HepG2 (cell line): ENCODE data around the gene SIRPB1. TPM values are rescaled to one million over a fixed set of nuclear protein-coding genes. Genes with fewer than 3 reads are reported as not detected.

Experiments used
- ATAC-seq: fragments of 200-7000 bp; cut with Tn5 transposase; 3 replicates; pipeline ENCODE4 v1.9.1; 2020; ENCODE audit warnings: mild to moderate bottlenecking, moderate library complexity
- BruUV-seq: library from RNA; stranded (reverse); fragments of 400-500 nt; replicated peaks from 2 replicates; lab custom pipeline; 2021; lab: Mats Ljungman, UMichigan
- CTCF ChIA-PET: fragments of 300-600 bp; formaldehyde crosslinking; extraction: SDS; loops from one replicate; lab custom pipeline; 2021; ENCODE audit warnings: low total read pairs, inconsistent platforms, low intra/inter-chr PET ratio; lab: Yijun Ruan, JAX
- POLR2A ChIA-PET: fragments of 350-600 bp; sonication (Branson Sonifier 250); formaldehyde crosslinking; loops from one replicate; lab custom pipeline; 2020; ENCODE audit warnings: antibody characterized with exemption, inconsistent platforms; lab: Yijun Ruan, JAX
- DNase-seq: peaks from one replicate; pipeline ENCODE4 v3.0.0-alpha.2; 2015; ENCODE audit warnings: low spot score
- FAIRE-seq: peaks from 3 replicates; lab custom pipeline; 2011; peaks lifted over from hg19 to GRCh38; lab: Jason Lieb, UNC
- H2AFZ ChIP-seq: one replicate; pipeline ENCODE4 v1.6.1; 2011; ENCODE audit warnings: low read length, inconsistent platforms
- H3K27ac ChIP-seq: fragments of 300-600 bp; 3 replicates; pipeline ENCODE4 v1.8.0; 2011; ENCODE audit warnings: mixed run types, mild to moderate bottlenecking, mixed read lengths, low read length, inconsistent platforms; ENCODE audit not compliant: insufficient read depth; ENCODE audit errors: extremely low read length
- H3K27me3 ChIP-seq, 2 experiments: fragments of 200-600 bp in 1 of 2; 2 replicates in 1 of 2; 3 replicates in 1 of 2; pipeline versions ENCODE4 v1.6.0 to v1.8.0; 2011; ENCODE audit warnings: low read length in 2 of 2, mild to moderate bottlenecking in 2 of 2, moderate library complexity in 2 of 2, inconsistent platforms in 1 of 2; ENCODE audit not compliant: insufficient read depth in 2 of 2, control insufficient read depth in 1 of 2
- H3K36me3 ChIP-seq, 2 experiments: fragments of 200-600 bp in 1 of 2; replicated peaks in 1 of 2; 2 replicates in 1 of 2; 3 replicates in 1 of 2; pipeline versions ENCODE4 v1.5.1 to v1.8.0; 2011; ENCODE audit warnings: low read length in 2 of 2, inconsistent platforms in 1 of 2; ENCODE audit not compliant: insufficient read depth in 2 of 2, control insufficient read depth in 1 of 2
- H3K4me1 ChIP-seq: 2 replicates; pipeline ENCODE4 v1.5.1; 2012; ENCODE audit warnings: low read length, inconsistent platforms; ENCODE audit not compliant: insufficient read depth
- H3K4me2 ChIP-seq: 2 replicates; pipeline ENCODE4 v1.6.0; 2011; ENCODE audit warnings: low read depth, low read length, inconsistent platforms
- H3K4me3 ChIP-seq, 3 experiments: fragments of 200-600 bp in 1 of 3; sonication (generic), shearing (Covaris generic) in 1 of 3; replicated peaks in 1 of 3; 2 replicates each; pipeline ENCODE4 v1.5.1; 2011 to 2016; ENCODE audit warnings: low read length in 3 of 3, inconsistent platforms in 2 of 3, low read depth in 2 of 3, mild to moderate bottlenecking in 2 of 3, control low read depth in 1 of 3, mixed read lengths in 1 of 3; ENCODE audit not compliant: insufficient read depth in 1 of 3
- H3K79me2 ChIP-seq: one replicate; pipeline ENCODE4 v1.6.1; 2011; ENCODE audit warnings: low read length, inconsistent platforms; ENCODE audit not compliant: insufficient read depth
- H3K9ac ChIP-seq: 2 replicates; pipeline ENCODE4 v1.6.0; 2011; ENCODE audit warnings: mild to moderate bottlenecking, low read depth, low read length, inconsistent platforms; ENCODE audit not compliant: insufficient read depth
- H3K9me3 ChIP-seq: 2 replicates; pipeline ENCODE4 v1.5.1; 2012; ENCODE audit warnings: mild to moderate bottlenecking, low read length
- H4K20me1 ChIP-seq: 2 replicates; pipeline ENCODE4 v1.6.0; 2011; ENCODE audit warnings: inconsistent platforms, mild to moderate bottlenecking, low read length, moderate library complexity; ENCODE audit not compliant: insufficient read depth
- CEBPG ChIP-seq: IDR thresholded peaks from 2 replicates; pipeline ENCODE4 v1.6.1; 2016
- ZKSCAN1 ChIP-seq: fragments of 150-350 bp; IDR thresholded peaks from 2 replicates; pipeline ENCODE4 v1.6.1; 2014; ENCODE audit warnings: low read length
- ZNF468 ChIP-seq: sonication (generic); formaldehyde crosslinking; IDR thresholded peaks from 2 replicates; pipeline ENCODE4 v1.8.0; 2022; ENCODE audit warnings: mild to moderate bottlenecking, moderate library complexity, missing genetic modification reagents
- ZNF616 ChIP-seq: sonication (generic); formaldehyde crosslinking; IDR thresholded peaks from 2 replicates; pipeline ENCODE4 v1.5.0; 2020; ENCODE audit warnings: low read depth, mild to moderate bottlenecking, missing genetic modification reagents
- ZNF7 ChIP-seq: IDR thresholded peaks from 2 replicates; pipeline ENCODE4 v1.6.1; 2016; ENCODE audit warnings: missing biosample characterization, missing genetic modification reagents
- WGBS: methylation state at CpG from one replicate; pipeline ENCODE4 v1.1.6; 2017; ENCODE audit warnings: low lambda C conversion rate; 5-methylcytosine and 5-hydroxymethylcytosine counted together
- in situ Hi-C: cut with HindIII; loops from 2 replicates; pipeline ENCODE4 v1.10.0; 2017; ENCODE audit warnings: low pct_unique_long_range_greater_than_20kb; ENCODE audit not compliant: extremely low pct_ligation_motif_present
- intact Hi-C: fragments of 100-400 bp; cut with micrococcal nuclease; formaldehyde crosslinking; loops from one replicate; pipeline ENCODE4 v1.10.0; 2022; ENCODE audit not compliant: unreplicated experiment
- polyA plus RNA-seq, 8 experiments: library from polyadenylated mRNA; depleted of rRNA in 3 of 8; stranded (reverse) in 7 of 8; unstranded in 1 of 8; fragments of >200 nt; fragmentation: Illumina TruSeq in 4 of 8; extraction: Trizol in 4 of 8; gene quantifications; 2 replicates each; pipeline versions ENCODE4 v1.2.1 to v1.2.3, GENCODE V29; 2011 to 2016; ENCODE audit warnings: low read depth in 4 of 8, missing spikeins in 1 of 8, mixed read lengths in 1 of 8; ENCODE audit not compliant: insufficient read depth in 1 of 8
- total RNA-seq, 5 experiments: library from RNA; depleted of rRNA; stranded (reverse); fragments of >200 nt; fragmentation: Illumina TruSeq; extraction: Trizol; gene quantifications; 2 replicates each; pipeline ENCODE4 v1.2.3, GENCODE V29; 2016; ENCODE audit warnings: low read depth in 1 of 5
- TF ChIP-seq, protein P1 (sequence below): IDR thresholded peaks from 2 replicates; pipeline ENCODE4 v1.6.1; 2016; ENCODE audit warnings: low read depth
- TF ChIP-seq, protein P2 (sequence below): sonication (generic); formaldehyde crosslinking; IDR thresholded peaks from 2 replicates; pipeline ENCODE4 v1.5.0; 2020; ENCODE audit warnings: mild to moderate bottlenecking, missing genetic modification reagents, borderline replicate concordance
- TF ChIP-seq, protein P3 (sequence below): IDR thresholded peaks from 2 replicates; pipeline ENCODE4 v1.4.0; 2020; ENCODE audit warnings: mild to moderate bottlenecking, missing genetic modification reagents

Gene SIRPB1
- total and polyA plus RNA-seq, 2 of the 13 experiments (the other 11 are each of a cell fraction or from before 2014, with no cell fraction given): 0.41 to 1.4 TPM

DNA sequence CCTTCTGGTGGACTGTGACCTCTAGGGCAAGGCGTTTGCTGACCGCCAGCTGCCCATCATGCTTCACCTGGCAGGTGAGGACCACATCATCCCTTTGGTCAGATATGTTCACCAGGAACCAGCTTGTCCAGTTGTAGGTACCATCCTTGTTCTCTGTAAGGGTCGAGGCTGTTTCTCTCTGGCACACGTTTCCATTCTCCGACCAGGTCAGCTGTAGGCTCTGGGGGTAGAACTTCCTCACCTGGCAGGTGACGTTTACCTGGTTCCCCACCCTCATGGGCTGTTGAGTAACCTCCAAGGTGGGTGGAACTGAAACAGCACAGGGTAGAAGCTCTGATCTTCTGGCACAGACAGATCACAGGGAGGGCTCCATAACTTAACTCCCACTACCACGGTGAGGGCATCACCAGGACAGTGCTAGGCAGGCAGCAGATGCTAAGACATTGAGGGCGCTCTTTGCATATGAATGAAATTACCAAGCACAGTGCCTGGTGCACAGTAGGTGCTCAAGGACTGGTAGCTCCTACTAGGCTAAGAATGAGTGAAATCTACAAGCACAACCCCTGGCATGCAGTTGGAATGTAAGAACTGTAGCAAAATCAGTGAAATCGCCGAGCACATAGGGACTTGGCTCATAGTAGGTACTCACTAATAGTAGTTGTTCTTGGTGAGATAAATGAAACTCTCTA is 15.6 kb upstream of the SIRPB1 start:
- H3K4me2 ChIP-seq: no peak overlapping the region
- H4K20me1 ChIP-seq: no peaks in the 10 kb centered on the region
- 0 out of 2 replicates have a peak, but pooled peaks have one; percentile 60 for TF ChIP-seq ZKSCAN1
- TF ChIP-seq, protein P1, sequence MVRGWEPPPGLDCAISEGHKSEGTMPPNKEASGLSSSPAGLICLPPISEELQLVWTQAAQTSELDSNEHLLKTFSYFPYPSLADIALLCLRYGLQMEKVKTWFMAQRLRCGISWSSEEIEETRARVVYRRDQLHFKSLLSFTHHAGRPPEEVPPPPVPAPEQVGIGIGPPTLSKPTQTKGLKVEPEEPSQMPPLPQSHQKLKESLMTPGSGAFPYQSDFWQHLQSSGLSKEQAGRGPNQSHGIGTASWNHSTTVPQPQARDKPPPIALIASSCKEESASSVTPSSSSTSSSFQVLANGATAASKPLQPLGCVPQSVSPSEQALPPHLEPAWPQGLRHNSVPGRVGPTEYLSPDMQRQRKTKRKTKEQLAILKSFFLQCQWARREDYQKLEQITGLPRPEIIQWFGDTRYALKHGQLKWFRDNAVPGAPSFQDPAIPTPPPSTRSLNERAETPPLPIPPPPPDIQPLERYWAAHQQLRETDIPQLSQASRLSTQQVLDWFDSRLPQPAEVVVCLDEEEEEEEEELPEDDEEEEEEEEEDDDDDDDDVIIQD: no peak
- WGBS: 52% methylated on average over 10 of the region's 10 CpGs
- POLR2A ChIA-PET: no interaction called here
- no peak for FAIRE-seq
- H3K9ac ChIP-seq: no peak overlapping the region
- intact Hi-C loops (no loop called here), in situ Hi-C loops (no loop called here)
- no peak overlapping the region for H3K4me3 ChIP-seq
- CTCF ChIA-PET: no interaction called here
- no peaks in the 10 kb centered on the region for H3K9me3 ChIP-seq
- H3K4me1 ChIP-seq: peaks cover 41% of the 10 kb centered on the region
- H3K27me3 ChIP-seq: no peaks in the 10 kb centered on the region
- no TSS peak for BruUV-seq
- no peak for ATAC-seq
- H3K27ac ChIP-seq: no peak overlapping the region
- H3K36me3 ChIP-seq: no peaks in the 10 kb centered on the region
- DNase-seq: no peak
- no peaks in the 10 kb centered on the region for H3K79me2 ChIP-seq
- no peak overlapping the region for H2AFZ ChIP-seq

DNA sequence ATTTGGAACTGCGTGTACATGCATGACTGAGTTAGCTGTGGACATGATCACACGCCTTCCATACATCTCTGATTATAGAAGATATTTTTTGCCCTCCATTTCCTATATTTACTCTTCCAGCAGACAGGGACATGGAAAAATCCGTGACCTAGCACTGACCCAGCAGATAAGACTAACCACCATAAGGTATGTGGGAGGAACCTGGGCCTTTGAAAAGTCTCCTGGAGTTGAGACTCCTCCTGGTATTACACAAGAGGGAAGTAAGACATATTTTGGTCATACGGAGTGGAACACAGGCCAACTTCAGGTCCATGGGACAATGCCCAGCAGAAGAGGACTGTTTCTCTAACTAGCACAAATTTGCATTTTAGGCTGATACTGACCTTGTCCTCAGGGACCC is 13.7 kb upstream of the SIRPB1 start:
- peaks cover 41% of the 10 kb centered on the region for H3K4me1 ChIP-seq
- peak; percentile 66 for DNase-seq
- intact Hi-C loops: no loop called here
- H3K4me3 ChIP-seq: no peak overlapping the region
- H3K9ac ChIP-seq: no peak overlapping the region
- no TSS peak for BruUV-seq
- ATAC-seq: no peak
- no peaks in the 10 kb centered on the region for H4K20me1 ChIP-seq
- no peaks in the 10 kb centered on the region; a peak in 2 of 5 replicates for H3K27me3 ChIP-seq
- ChIA-PET POLR2A (no interaction called here), CTCF (no interaction called here)
- H2AFZ ChIP-seq: no peak overlapping the region
- FAIRE-seq: no peak
- 28% methylated on average over 4 of the region's 4 CpGs for WGBS
- in situ Hi-C loops: no loop called here
- peak overlapping the region; percentile 1; the same call in 1 of the 2 replicates for H3K4me2 ChIP-seq
- H3K27ac ChIP-seq: no peak overlapping the region
- no peaks in the 10 kb centered on the region for H3K36me3 ChIP-seq
- no peaks in the 10 kb centered on the region for H3K79me2 ChIP-seq
- H3K9me3 ChIP-seq: no peaks in the 10 kb centered on the region
- TF ChIP-seq, protein P2, sequence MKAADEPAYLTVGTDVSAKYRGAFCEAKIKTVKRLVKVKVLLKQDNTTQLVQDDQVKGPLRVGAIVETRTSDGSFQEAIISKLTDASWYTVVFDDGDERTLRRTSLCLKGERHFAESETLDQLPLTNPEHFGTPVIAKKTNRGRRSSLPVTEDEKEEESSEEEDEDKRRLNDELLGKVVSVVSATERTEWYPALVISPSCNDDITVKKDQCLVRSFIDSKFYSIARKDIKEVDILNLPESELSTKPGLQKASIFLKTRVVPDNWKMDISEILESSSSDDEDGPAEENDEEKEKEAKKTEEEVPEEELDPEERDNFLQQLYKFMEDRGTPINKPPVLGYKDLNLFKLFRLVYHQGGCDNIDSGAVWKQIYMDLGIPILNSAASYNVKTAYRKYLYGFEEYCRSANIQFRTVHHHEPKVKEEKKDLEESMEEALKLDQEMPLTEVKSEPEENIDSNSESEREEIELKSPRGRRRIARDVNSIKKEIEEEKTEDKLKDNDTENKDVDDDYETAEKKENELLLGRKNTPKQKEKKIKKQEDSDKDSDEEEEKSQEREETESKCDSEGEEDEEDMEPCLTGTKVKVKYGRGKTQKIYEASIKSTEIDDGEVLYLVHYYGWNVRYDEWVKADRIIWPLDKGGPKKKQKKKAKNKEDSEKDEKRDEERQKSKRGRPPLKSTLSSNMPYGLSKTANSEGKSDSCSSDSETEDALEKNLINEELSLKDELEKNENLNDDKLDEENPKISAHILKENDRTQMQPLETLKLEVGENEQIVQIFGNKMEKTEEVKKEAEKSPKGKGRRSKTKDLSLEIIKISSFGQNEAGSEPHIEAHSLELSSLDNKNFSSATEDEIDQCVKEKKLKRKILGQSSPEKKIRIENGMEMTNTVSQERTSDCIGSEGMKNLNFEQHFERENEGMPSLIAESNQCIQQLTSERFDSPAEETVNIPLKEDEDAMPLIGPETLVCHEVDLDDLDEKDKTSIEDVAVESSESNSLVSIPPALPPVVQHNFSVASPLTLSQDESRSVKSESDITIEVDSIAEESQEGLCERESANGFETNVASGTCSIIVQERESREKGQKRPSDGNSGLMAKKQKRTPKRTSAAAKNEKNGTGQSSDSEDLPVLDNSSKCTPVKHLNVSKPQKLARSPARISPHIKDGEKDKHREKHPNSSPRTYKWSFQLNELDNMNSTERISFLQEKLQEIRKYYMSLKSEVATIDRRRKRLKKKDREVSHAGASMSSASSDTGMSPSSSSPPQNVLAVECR (CRISPR knock-in tag): no peak
- TF ChIP-seq ZNF468 (CRISPR knock-in tag) (no peak), ZNF7 (CRISPR knock-in tag) (no peak), CEBPG (no peak), ZNF616 (CRISPR knock-in tag) (no peak)
- TF ChIP-seq, protein P3, sequence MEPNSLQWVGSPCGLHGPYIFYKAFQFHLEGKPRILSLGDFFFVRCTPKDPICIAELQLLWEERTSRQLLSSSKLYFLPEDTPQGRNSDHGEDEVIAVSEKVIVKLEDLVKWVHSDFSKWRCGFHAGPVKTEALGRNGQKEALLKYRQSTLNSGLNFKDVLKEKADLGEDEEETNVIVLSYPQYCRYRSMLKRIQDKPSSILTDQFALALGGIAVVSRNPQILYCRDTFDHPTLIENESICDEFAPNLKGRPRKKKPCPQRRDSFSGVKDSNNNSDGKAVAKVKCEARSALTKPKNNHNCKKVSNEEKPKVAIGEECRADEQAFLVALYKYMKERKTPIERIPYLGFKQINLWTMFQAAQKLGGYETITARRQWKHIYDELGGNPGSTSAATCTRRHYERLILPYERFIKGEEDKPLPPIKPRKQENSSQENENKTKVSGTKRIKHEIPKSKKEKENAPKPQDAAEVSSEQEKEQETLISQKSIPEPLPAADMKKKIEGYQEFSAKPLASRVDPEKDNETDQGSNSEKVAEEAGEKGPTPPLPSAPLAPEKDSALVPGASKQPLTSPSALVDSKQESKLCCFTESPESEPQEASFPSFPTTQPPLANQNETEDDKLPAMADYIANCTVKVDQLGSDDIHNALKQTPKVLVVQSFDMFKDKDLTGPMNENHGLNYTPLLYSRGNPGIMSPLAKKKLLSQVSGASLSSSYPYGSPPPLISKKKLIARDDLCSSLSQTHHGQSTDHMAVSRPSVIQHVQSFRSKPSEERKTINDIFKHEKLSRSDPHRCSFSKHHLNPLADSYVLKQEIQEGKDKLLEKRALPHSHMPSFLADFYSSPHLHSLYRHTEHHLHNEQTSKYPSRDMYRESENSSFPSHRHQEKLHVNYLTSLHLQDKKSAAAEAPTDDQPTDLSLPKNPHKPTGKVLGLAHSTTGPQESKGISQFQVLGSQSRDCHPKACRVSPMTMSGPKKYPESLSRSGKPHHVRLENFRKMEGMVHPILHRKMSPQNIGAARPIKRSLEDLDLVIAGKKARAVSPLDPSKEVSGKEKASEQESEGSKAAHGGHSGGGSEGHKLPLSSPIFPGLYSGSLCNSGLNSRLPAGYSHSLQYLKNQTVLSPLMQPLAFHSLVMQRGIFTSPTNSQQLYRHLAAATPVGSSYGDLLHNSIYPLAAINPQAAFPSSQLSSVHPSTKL (CRISPR knock-in tag): peak; percentile 45
